HepG2 (cell line): ENCODE results near the gene GSDME. TPM values are rescaled to one million over a fixed set of nuclear protein-coding genes. Genes with fewer than 3 reads are reported as not detected.

ENCODE experiments used
- ATAC-seq: fragments of 200-7000 bp; cut with Tn5 transposase; 3 replicates; pipeline ENCODE4 v1.9.1; 2020; ENCODE audit warnings: mild to moderate bottlenecking, moderate library complexity
- BruUV-seq: library from RNA; stranded (reverse); fragments of 400-500 nt; replicated peaks from 2 replicates; lab custom pipeline; 2021; lab: Mats Ljungman, UMichigan
- CTCF ChIA-PET: fragments of 300-600 bp; formaldehyde crosslinking; extraction: SDS; loops from one replicate; lab custom pipeline; 2021; ENCODE audit warnings: low total read pairs, inconsistent platforms, low intra/inter-chr PET ratio; lab: Yijun Ruan, JAX
- POLR2A ChIA-PET: fragments of 350-600 bp; sonication (Branson Sonifier 250); formaldehyde crosslinking; loops from one replicate; lab custom pipeline; 2020; ENCODE audit warnings: antibody characterized with exemption, inconsistent platforms; lab: Yijun Ruan, JAX
- DNase-seq: peaks from one replicate; pipeline ENCODE4 v3.0.0-alpha.2; 2015; ENCODE audit warnings: low spot score
- FAIRE-seq: peaks from 3 replicates; lab custom pipeline; 2011; peaks lifted over from hg19 to GRCh38; lab: Jason Lieb, UNC
- H2AFZ ChIP-seq: one replicate; pipeline ENCODE4 v1.6.1; 2011; ENCODE audit warnings: low read length, inconsistent platforms
- H3K27ac ChIP-seq: fragments of 300-600 bp; 3 replicates; pipeline ENCODE4 v1.8.0; 2011; ENCODE audit warnings: mixed run types, mild to moderate bottlenecking, mixed read lengths, low read length, inconsistent platforms; ENCODE audit not compliant: insufficient read depth; ENCODE audit errors: extremely low read length
- H3K27me3 ChIP-seq, 2 experiments: fragments of 200-600 bp in 1 of 2; 2 replicates in 1 of 2; 3 replicates in 1 of 2; pipeline versions ENCODE4 v1.6.0 to v1.8.0; 2011; ENCODE audit warnings: low read length in 2 of 2, mild to moderate bottlenecking in 2 of 2, moderate library complexity in 2 of 2, inconsistent platforms in 1 of 2; ENCODE audit not compliant: insufficient read depth in 2 of 2, control insufficient read depth in 1 of 2
- H3K36me3 ChIP-seq, 2 experiments: fragments of 200-600 bp in 1 of 2; replicated peaks in 1 of 2; 2 replicates in 1 of 2; 3 replicates in 1 of 2; pipeline versions ENCODE4 v1.5.1 to v1.8.0; 2011; ENCODE audit warnings: low read length in 2 of 2, inconsistent platforms in 1 of 2; ENCODE audit not compliant: insufficient read depth in 2 of 2, control insufficient read depth in 1 of 2
- H3K4me1 ChIP-seq: 2 replicates; pipeline ENCODE4 v1.5.1; 2012; ENCODE audit warnings: low read length, inconsistent platforms; ENCODE audit not compliant: insufficient read depth
- H3K4me2 ChIP-seq: 2 replicates; pipeline ENCODE4 v1.6.0; 2011; ENCODE audit warnings: low read depth, low read length, inconsistent platforms
- H3K4me3 ChIP-seq, 3 experiments: fragments of 200-600 bp in 1 of 3; sonication (generic), shearing (Covaris generic) in 1 of 3; replicated peaks in 1 of 3; 2 replicates each; pipeline ENCODE4 v1.5.1; 2011 to 2016; ENCODE audit warnings: low read length in 3 of 3, inconsistent platforms in 2 of 3, low read depth in 2 of 3, mild to moderate bottlenecking in 2 of 3, control low read depth in 1 of 3, mixed read lengths in 1 of 3; ENCODE audit not compliant: insufficient read depth in 1 of 3
- H3K79me2 ChIP-seq: one replicate; pipeline ENCODE4 v1.6.1; 2011; ENCODE audit warnings: low read length, inconsistent platforms; ENCODE audit not compliant: insufficient read depth
- H3K9ac ChIP-seq: 2 replicates; pipeline ENCODE4 v1.6.0; 2011; ENCODE audit warnings: mild to moderate bottlenecking, low read depth, low read length, inconsistent platforms; ENCODE audit not compliant: insufficient read depth
- H3K9me3 ChIP-seq: 2 replicates; pipeline ENCODE4 v1.5.1; 2012; ENCODE audit warnings: mild to moderate bottlenecking, low read length
- H4K20me1 ChIP-seq: 2 replicates; pipeline ENCODE4 v1.6.0; 2011; ENCODE audit warnings: inconsistent platforms, mild to moderate bottlenecking, low read length, moderate library complexity; ENCODE audit not compliant: insufficient read depth
- CCAR2 ChIP-seq: fragments of 200-400 bp; formaldehyde crosslinking; optimal IDR thresholded peaks from 2 replicates; pipeline ENCODE3; 2018; ENCODE audit warnings: low read depth, mild to moderate bottlenecking, low read length, moderate library complexity
- HBP1 ChIP-seq: IDR thresholded peaks from 2 replicates; pipeline ENCODE4 v1.6.1; 2016; ENCODE audit warnings: low read depth, control low read depth
- KDM6A ChIP-seq: IDR thresholded peaks from 2 replicates; pipeline ENCODE4 v1.6.1; 2016; ENCODE audit warnings: low read depth
- NFRKB ChIP-seq: fragments of 450-650 bp; IDR thresholded peaks from 2 replicates; pipeline ENCODE4 v1.6.1; 2017
- SIX1 ChIP-seq: sonication (generic); formaldehyde crosslinking; IDR thresholded peaks from 2 replicates; pipeline ENCODE4 v1.4.0; 2020; ENCODE audit warnings: missing genetic modification reagents, borderline replicate concordance
- THAP7 ChIP-seq: sonication (generic); formaldehyde crosslinking; IDR thresholded peaks from 2 replicates; pipeline ENCODE4 v1.8.1; 2023; ENCODE audit warnings: mild to moderate bottlenecking, missing genetic modification reagents
- ZBTB7A ChIP-seq: sonication (generic); formaldehyde crosslinking; IDR thresholded peaks from 2 replicates; pipeline ENCODE4 v1.8.0; 2022; ENCODE audit warnings: mild to moderate bottlenecking, missing genetic modification reagents
- WGBS: methylation state at CpG from one replicate; pipeline ENCODE4 v1.1.6; 2017; ENCODE audit warnings: low lambda C conversion rate; 5-methylcytosine and 5-hydroxymethylcytosine counted together
- in situ Hi-C: cut with HindIII; loops from 2 replicates; pipeline ENCODE4 v1.10.0; 2017; ENCODE audit warnings: low pct_unique_long_range_greater_than_20kb; ENCODE audit not compliant: extremely low pct_ligation_motif_present
- intact Hi-C: fragments of 100-400 bp; cut with micrococcal nuclease; formaldehyde crosslinking; loops from one replicate; pipeline ENCODE4 v1.10.0; 2022; ENCODE audit not compliant: unreplicated experiment
- polyA plus RNA-seq, 8 experiments: library from polyadenylated mRNA; depleted of rRNA in 3 of 8; stranded (reverse) in 7 of 8; unstranded in 1 of 8; fragments of >200 nt; fragmentation: Illumina TruSeq in 4 of 8; extraction: Trizol in 4 of 8; gene quantifications; 2 replicates each; pipeline versions ENCODE4 v1.2.1 to v1.2.3, GENCODE V29; 2011 to 2016; ENCODE audit warnings: low read depth in 4 of 8, missing spikeins in 1 of 8, mixed read lengths in 1 of 8; ENCODE audit not compliant: insufficient read depth in 1 of 8
- total RNA-seq, 5 experiments: library from RNA; depleted of rRNA; stranded (reverse); fragments of >200 nt; fragmentation: Illumina TruSeq; extraction: Trizol; gene quantifications; 2 replicates each; pipeline ENCODE4 v1.2.3, GENCODE V29; 2016; ENCODE audit warnings: low read depth in 1 of 5

The GSDME gene
- total and polyA plus RNA-seq, 2 of the 13 experiments (the other 11 are each of a cell fraction or from before 2014, with no cell fraction given), result 19.2 to 28.2 TPM

GRCh38 chr7:24799506-24799905, 42.2 kb upstream of the GSDME start:
- CTCF ChIA-PET, result no interaction called here

More at GRCh38 chr7:24799506-24799905, 42.2 kb upstream of the GSDME start:
- Histone ChIP-seq H3K9ac (no peak overlapping the region), H3K27me3 (no peaks in the 10 kb centered on the region), H3K9me3 (no peaks in the 10 kb centered on the region), H3K79me2 (no peaks in the 10 kb centered on the region), H3K27ac (no peak overlapping the region), H3K4me1 (peaks cover 23% of the 10 kb centered on the region), H4K20me1 (no peaks in the 10 kb centered on the region), H3K4me3 (no peak overlapping the region), H2AFZ (no peak overlapping the region), H3K4me2 (no peak overlapping the region), H3K36me3 (peaks cover 4 to 21% of the 10 kb centered on the region in 2 experiments; a peak in 4 of 5 replicates)
- intact Hi-C loops (no loop called here), in situ Hi-C loops (no loop called here)
- FAIRE-seq (no peak), DNase-seq (no peak), ATAC-seq (no peak)
- TF ChIP-seq HBP1 (CRISPR knock-in tag) (no peak), KDM6A (CRISPR knock-in tag) (no peak), NFRKB (no peak), CCAR2 (no peak), THAP7 (CRISPR knock-in tag) (no peak), SIX1 (CRISPR knock-in tag) (no peak), ZBTB7A (CRISPR knock-in tag) (no peak)
- POLR2A ChIA-PET, result no interaction called here
- WGBS, result 98% methylated on average over 3 of the region's 3 CpGs
- BruUV-seq, result no TSS peak
